ENCODE measurements around the gene BARHL1. TPM values are rescaled to one million over a fixed set of nuclear protein-coding genes. Genes with fewer than 3 reads are reported as not detected.

BARHL1 gene
- total and polyA plus RNA-seq, 9 of the 15 experiments (the other 6 are each of a cell fraction or from before 2014, with no cell fraction given): not detected

DNA sequence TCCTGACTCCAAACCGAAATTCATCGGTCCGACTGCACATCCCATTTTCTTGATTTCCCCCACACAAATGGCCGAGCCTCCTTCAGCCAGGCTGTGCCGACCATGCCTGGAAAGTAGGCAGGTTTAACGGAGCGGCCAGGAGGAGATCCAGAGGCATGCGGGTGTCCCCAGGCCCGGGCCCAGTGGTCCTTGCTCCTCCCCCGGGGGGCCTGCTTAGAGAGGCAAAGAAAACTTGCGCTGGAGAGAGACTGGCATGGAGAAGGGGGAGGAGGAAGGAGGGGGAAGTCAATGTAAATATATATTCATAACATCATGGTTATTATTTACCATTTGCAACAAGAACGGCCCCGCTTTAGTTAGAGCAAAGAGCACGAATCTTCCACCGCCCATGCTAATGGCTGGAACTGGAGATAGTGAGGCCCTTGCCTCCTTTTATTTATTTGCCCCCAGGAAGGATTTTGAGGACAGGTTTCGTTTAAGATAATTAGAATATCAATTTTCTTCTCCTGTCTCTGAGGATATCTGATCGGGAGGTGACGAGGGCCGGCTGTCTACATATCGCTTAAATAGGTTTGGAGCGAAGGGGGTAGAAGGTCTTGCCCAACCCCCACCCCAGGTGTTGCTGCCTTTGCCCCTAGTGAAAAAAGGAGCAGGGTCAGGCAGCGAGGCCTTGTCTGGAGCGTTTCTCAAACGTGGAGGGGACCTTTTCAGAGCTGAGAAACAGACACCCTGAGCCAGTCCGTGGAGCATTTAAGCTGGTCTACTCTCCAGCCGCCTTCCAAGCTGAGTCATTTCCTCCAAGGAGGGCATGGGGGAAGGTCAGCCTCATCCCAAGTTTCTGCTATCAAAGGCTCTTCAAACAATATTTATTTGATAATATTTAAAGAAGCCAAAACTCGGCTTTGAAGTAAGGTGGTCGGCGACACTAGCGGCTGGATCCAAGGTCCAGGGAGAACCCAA, 2.5 kb downstream of the BARHL1 start:
- no peak overlapping the region for H3K9ac ChIP-seq (ENCODE audit: insufficient read depth in 1 of 2, low read depth in 2 of 2, low read length in 2 of 2)
- in situ Hi-C loops (cut with MboI) (no loop called here), intact Hi-C loops (cut with micrococcal nuclease) (no loop called here)
- H3K79me2 ChIP-seq (ENCODE audit: control insufficient read depth, insufficient read depth, low read length): no peaks in the 10 kb centered on the region
- DNase-seq (ENCODE audit: extremely low read depth in 1 of 4, low spot score in 3 of 4): no peak
- ChIA-PET POLR2A (no interaction called here), CTCF (ENCODE audit: low intra/inter-chr PET ratio) (no interaction called here)
- no peak overlapping the region for H3K4me3 ChIP-seq
- WGBS (ENCODE audit: insufficient coverage, low coverage, missing lambda C conversion rate): 13% methylated on average over 26 of the region's 30 CpGs
- no peak for FAIRE-seq
- no peaks in the 10 kb centered on the region for H3K9me1 ChIP-seq (ENCODE audit: control insufficient read depth, insufficient read depth, low read length)
- no peak for ATAC-seq
- TF ChIP-seq KLF16 (IDR thresholded peaks at IDR 0.05): no peak
- peak; percentile 72 for TF ChIP-seq CBX2 (IDR thresholded peaks at IDR 0.05; ENCODE audit: insufficient read depth, low read length, poor library complexity, severe bottlenecking)
- TF ChIP-seq ZNF253 (CRISPR knock-in tag; conservative IDR thresholded peaks at IDR 0.05): no peak
- H3K4me2 ChIP-seq (ENCODE audit: insufficient read depth, low read length): no peak overlapping the region
- H4K20me1 ChIP-seq (replicated peaks; ENCODE audit: control insufficient read depth, insufficient read depth, low read length): peaks cover 11% of the 10 kb centered on the region; the same call in 1 of the 2 replicates
- BruUV-seq (replicated peaks): no TSS peak
- peaks cover 18 to 60% of the 10 kb centered on the region in 2 experiments; a peak in 4 of 5 replicates for H3K27me3 ChIP-seq (ENCODE audit: control insufficient read depth in 2 of 2, insufficient read depth in 2 of 2, low read length in 2 of 2)
- H3K9me3 ChIP-seq (replicated peaks; ENCODE audit: control insufficient read depth, insufficient read depth, low read depth, low read length): no peaks in the 10 kb centered on the region
- no peak overlapping the region for H2AFZ ChIP-seq (ENCODE audit: low read depth, low read length)
- H3K36me3 ChIP-seq (ENCODE audit: control insufficient read depth, insufficient read depth, low read length): no peaks in the 10 kb centered on the region
- H3K27ac ChIP-seq (ENCODE audit: extremely low read depth, low read depth, low read length): no peak overlapping the region
- peaks cover 0 to 14% of the 10 kb centered on the region in 2 experiments; a peak in 2 of 5 replicates for H3K4me1 ChIP-seq (replicated peaks in 1 of 2; ENCODE audit: control insufficient read depth in 2 of 2, insufficient read depth in 2 of 2, low read length in 2 of 2)

Measured in K562 (cell line).